ENCODE data around the gene GPX4. TPM values are rescaled to one million over a fixed set of nuclear protein-coding genes. Genes with fewer than 3 reads are reported as not detected.
"Not testable (repeated sequence)": the region's sequence is repeated elsewhere in the genome, so short reads cannot be mapped to it uniquely, and the experiment has no call there.

GPX4 gene
- total and polyA plus RNA-seq, 7 donors, result 269 to 662 (median 398) TPM

DNA sequence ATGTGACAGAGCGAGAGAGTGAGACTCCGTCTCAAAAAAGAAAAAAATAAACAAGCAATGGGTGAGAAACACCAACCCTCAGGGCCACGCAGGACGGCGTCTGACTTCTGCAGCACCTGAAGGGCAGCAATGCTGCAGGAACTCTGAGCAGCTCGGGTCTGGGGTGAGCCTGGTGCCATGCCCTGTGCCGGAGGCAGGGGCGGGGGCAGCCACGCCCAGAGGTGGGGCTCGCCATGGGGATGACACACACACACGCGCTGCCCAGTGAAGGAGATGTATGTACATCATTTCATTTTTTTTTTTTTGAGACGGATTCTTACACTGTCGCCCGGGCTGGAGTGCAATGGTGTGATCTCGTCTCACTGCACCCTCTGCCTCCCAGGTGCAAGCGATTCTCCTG lies 24.3 kb downstream of the GPX4 start:
- TF ChIP-seq POLR2A (IDR thresholded peaks at IDR 0.05) (no peak), POLR2AphosphoS5 (IDR thresholded peaks at IDR 0.05) (no peak), EP300 (IDR thresholded peaks at IDR 0.05) (no peak)
- TF ChIP-seq, protein P1, sequence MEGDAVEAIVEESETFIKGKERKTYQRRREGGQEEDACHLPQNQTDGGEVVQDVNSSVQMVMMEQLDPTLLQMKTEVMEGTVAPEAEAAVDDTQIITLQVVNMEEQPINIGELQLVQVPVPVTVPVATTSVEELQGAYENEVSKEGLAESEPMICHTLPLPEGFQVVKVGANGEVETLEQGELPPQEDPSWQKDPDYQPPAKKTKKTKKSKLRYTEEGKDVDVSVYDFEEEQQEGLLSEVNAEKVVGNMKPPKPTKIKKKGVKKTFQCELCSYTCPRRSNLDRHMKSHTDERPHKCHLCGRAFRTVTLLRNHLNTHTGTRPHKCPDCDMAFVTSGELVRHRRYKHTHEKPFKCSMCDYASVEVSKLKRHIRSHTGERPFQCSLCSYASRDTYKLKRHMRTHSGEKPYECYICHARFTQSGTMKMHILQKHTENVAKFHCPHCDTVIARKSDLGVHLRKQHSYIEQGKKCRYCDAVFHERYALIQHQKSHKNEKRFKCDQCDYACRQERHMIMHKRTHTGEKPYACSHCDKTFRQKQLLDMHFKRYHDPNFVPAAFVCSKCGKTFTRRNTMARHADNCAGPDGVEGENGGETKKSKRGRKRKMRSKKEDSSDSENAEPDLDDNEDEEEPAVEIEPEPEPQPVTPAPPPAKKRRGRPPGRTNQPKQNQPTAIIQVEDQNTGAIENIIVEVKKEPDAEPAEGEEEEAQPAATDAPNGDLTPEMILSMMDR (IDR thresholded peaks at IDR 0.05), result no peak
- H3K9me3 ChIP-seq, result no peaks in the 10 kb centered on the region
- no peak for DNase-seq
- WGBS, 2 donors, result 68 to 88% methylated on average over 17 of the region's 17 CpGs
- H3K36me3 ChIP-seq, result peaks cover 3 to 50% (median 28%) of the 10 kb centered on the region in 4 donors
- H3K4me1 ChIP-seq, result peaks cover 0 to 62% (median 44%) of the 10 kb centered on the region in 4 donors
- no peaks in the 10 kb centered on the region for H3K27me3 ChIP-seq
- no peak overlapping the region for H3K4me3 ChIP-seq
- intact Hi-C loops (cut with DNase I), result no loop called here
- no peak overlapping the region for H3K27ac ChIP-seq

DNA sequence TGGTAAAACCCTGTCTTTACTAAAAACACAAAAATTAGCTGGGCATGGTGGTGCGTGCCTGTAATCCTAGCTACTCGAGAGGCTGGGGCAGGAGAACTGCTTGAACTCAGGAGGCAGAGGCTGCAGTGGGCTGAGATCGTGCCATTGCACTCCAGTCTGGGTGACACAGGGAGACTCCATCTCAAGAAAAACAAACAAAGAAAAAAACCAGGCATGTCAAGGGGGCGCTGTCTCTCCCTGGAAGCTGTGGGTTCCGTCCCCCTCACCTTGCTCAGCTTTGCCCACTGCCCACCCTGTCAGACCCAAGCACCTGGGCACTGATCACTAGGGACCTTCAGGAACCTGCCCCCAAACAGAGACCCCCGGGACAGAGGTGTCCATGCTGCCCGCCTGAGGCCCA lies 25.3 kb downstream of the GPX4 start:
- DNase-seq; H3K9me3 ChIP-seq; H3K27me3 ChIP-seq; H3K27ac ChIP-seq; intact Hi-C loops (cut with DNase I); H3K4me3 ChIP-seq: not testable (repeated sequence)
- Histone ChIP-seq H3K4me1 (peaks cover 0 to 63% (median 47%) of the 10 kb centered on the region in 4 donors), H3K36me3 (peaks cover 3 to 40% (median 21%) of the 10 kb centered on the region in 4 donors)
- WGBS, 2 donors, result 93% methylated on average over 7 of the region's 7 CpGs

DNA sequence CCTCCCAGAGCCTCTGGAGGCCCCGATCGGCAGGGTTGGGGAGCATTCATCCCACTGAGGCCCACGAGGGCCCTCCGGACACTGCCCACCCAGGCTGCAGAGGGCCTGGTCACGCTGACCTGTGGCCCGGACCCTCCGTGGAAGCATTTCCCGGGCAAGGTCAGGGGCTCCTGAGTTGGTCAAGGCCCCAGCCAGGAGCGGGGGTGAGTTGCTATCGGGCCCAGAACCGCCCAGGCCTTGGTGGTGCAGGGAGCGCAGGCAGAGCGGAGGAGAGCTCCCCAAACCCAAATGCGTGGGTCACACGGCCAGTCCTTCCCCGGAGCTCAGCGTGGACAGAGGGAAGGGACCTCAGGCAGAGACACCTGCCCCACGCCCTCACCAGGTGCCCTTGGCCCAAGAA lies 25.7 kb downstream of the GPX4 start:
- peaks cover 0 to 59% (median 44%) of the 10 kb centered on the region in 4 donors for H3K4me1 ChIP-seq

DNA sequence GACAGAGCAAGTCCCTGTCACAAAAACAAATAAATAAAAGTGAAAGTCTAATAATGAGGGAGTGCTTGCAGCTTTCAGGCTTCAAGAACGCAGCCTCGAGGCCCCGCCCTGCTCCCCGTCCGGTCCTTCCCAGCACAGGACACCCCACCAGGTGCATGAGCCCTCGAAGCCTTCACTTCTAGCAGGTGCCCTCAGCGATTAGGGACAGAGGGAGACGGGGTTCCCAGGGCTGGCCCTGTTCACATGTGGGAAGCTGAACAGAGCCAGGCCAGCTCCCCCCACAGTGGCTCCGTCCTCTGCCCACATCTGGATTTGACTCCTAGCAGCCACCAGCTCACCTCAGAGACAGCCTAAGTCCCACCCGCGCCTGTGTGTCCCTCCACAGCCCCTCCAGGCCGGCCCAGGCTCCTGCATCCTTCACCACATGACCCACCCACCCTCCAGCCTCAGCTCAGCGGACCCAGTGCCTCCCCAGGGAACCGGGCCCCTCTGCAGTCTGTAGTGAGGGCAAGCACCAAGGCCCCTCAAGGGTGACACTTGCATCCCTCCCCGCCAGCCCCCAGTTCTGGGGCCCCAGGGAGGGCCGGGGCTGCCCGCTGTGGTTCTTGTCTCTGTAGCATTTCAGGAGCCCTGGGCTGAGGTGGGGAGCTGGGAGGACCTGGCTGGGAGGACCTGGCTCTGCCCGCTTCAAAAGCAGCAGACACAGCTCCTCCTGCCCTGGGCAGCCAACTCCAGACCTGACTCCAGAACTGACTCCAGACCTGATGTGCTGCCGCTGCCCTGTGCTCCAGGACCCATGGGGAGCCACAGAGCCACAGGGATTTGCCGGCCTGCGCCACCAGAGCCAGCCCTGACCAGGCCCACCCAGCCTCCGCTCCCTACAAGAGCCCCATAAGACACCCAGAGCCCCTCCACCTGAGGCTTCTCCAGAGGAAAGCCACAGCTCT lies 27.2 kb downstream of the GPX4 start:
- Histone ChIP-seq H3K9me3 (no peaks in the 10 kb centered on the region), H3K4me3 (peak overlapping the region; percentile 53 to 68 (median 60)), H3K27me3 (no peaks in the 10 kb centered on the region), H3K27ac (peak overlapping the region; percentile 83 to 94 (median 90)), H3K36me3 (peaks cover 3 to 25% (median 14%) of the 10 kb centered on the region in 4 donors), H3K4me1 (peaks cover 0 to 70% (median 52%) of the 10 kb centered on the region in 4 donors)
- TF ChIP-seq POLR2AphosphoS5 (IDR thresholded peaks at IDR 0.05) (no peak), POLR2A (IDR thresholded peaks at IDR 0.05) (no peak), EP300 (IDR thresholded peaks at IDR 0.05) (no peak)
- TF ChIP-seq, protein P1 (IDR thresholded peaks at IDR 0.05), result no peak
- DNase-seq, result no peak
- intact Hi-C loops (cut with DNase I), result loop anchor here (5.0 kb wide), 2 partner anchors 41 to 61 kb away; partner anchors contain the start of gene SBNO2
- WGBS, 2 donors, result 40 to 55% methylated on average over 22 of the region's 22 CpGs

More for the DNA sequence above, 25.7 kb downstream of the GPX4 start:
- TF ChIP-seq, protein P1 (IDR thresholded peaks at IDR 0.05), result no peak
- no peak for TF ChIP-seq POLR2A (IDR thresholded peaks at IDR 0.05)
- TF ChIP-seq POLR2AphosphoS5 (IDR thresholded peaks at IDR 0.05), result no peak
- TF ChIP-seq EP300 (IDR thresholded peaks at IDR 0.05), result no peak
- Histone ChIP-seq H3K27me3 (no peaks in the 10 kb centered on the region), H3K27ac (no peak overlapping the region), H3K36me3 (peaks cover 3 to 35% (median 19%) of the 10 kb centered on the region in 4 donors), H3K9me3 (no peaks in the 10 kb centered on the region), H3K4me3 (peak overlapping the region in 1 of 4 donors; percentile 66)
- intact Hi-C loops (cut with DNase I), result no loop called here
- no peak for DNase-seq
- 94 to 95% methylated on average over 18 of the region's 18 CpGs for WGBS, 2 donors
